IPS-NIHi11 (cell line): Measurements from ENCODE around the gene RFX8.

Experiments used
- DNase-seq: peaks from one replicate; pipeline ENCODE4 v3.0.0; 2012; ENCODE audit warnings: mixed read lengths, low spot score

RFX8 gene

GRCh38 chr2:101410114-101410513, 64.8 kb downstream of the RFX8 start:
- DNase-seq: no peak

GRCh38 chr2:101409699-101410098, 65.2 kb downstream of the RFX8 start:
- no peak for DNase-seq

- DNase-seq: no peak
These were observed 66.0 kb downstream of the RFX8 start for GRCh38 chr2:101408925-101409324.

- no peak for DNase-seq
These were observed 69.5 kb downstream of the RFX8 start for GRCh38 chr2:101405351-101405899.

- no peak for DNase-seq
These were observed 71.2 kb downstream of the RFX8 start for GRCh38 chr2:101403745-101404144.

- no peak for DNase-seq
These were observed 72.3 kb downstream of the RFX8 start for GRCh38 chr2:101402630-101403029.

- no peak for DNase-seq
These were observed 73.0 kb downstream of the RFX8 start for GRCh38 chr2:101401906-101402305.

GRCh38 chr2:101401326-101401665, 73.6 kb downstream of the RFX8 start:
- no peak for DNase-seq

GRCh38 chr2:101400506-101401325, 74.2 kb downstream of the RFX8 start:
- DNase-seq: no peak

- no peak for DNase-seq
These were observed 74.9 kb downstream of the RFX8 start for GRCh38 chr2:101400048-101400447.

GRCh38 chr2:101399021-101399799, 75.7 kb downstream of the RFX8 start:
- DNase-seq: no peak

- DNase-seq: no peak
These were observed 76.6 kb downstream of the RFX8 start for GRCh38 chr2:101398116-101398821.

- DNase-seq: no peak
These were observed 78.6 kb downstream of the RFX8 start for GRCh38 chr2:101396316-101396717.

- no peak for DNase-seq
These were observed 79.2 kb downstream of the RFX8 start for GRCh38 chr2:101395545-101396315.

GRCh38 chr2:101388232-101388631, 86.7 kb downstream of the RFX8 start:
- no peak for DNase-seq

GRCh38 chr2:101387151-101387834, 87.6 kb downstream of the RFX8 start, which contains the start of gene CREG2:
TSS of gene CREG2 (minus strand) at chr2:101387503. CDS start at chr2:101387457, 46 bp downstream.
- DNase-seq: peak; percentile 92

- no peak for DNase-seq
These were observed 88.2 kb downstream of the RFX8 start for GRCh38 chr2:101386599-101387150.

GRCh38 chr2:101383016-101383541, 91.8 kb downstream of the RFX8 start:
- DNase-seq: no peak

GRCh38 chr2:101382442-101382841, 92.5 kb downstream of the RFX8 start:
- DNase-seq: no peak

GRCh38 chr2:101380376-101380775, 94.5 kb downstream of the RFX8 start:
- DNase-seq: no peak
